AG09319 (cell line): ENCODE measurements around the gene MTF1.

ENCODE experiments used
- DNase-seq: peaks from one replicate; pipeline ENCODE4 v3.0.0-alpha.2; 2010; ENCODE audit warnings: low read depth; ENCODE audit errors: extremely low read depth
- TF ChIP-seq, protein P1 (sequence below): IDR thresholded peaks from 2 replicates; pipeline ENCODE4 v1.5.1; 2011; ENCODE audit warnings: low read depth, mild to moderate bottlenecking, inconsistent platforms, low read length, moderate library complexity

MTF1 gene

DNA sequence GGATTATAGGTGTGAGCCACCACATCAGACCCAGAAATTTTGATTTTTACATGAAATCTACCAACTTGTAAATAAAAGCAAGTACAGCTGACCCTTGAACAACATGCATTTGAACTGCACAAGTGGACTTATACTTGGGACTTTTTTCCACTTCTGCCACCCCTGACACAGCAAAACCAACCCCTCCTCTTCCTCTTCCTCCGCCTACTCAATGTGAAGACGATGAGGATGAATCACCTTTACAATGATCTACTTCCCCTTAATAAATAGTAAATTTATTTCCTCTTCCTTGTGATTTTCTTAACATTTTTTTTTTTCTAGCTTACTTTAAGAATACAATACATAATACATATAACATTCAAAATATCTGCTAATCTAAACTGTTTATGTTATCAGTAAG is 33.9 kb downstream of the MTF1 start:
- no peak for DNase-seq
- TF ChIP-seq, protein P1, sequence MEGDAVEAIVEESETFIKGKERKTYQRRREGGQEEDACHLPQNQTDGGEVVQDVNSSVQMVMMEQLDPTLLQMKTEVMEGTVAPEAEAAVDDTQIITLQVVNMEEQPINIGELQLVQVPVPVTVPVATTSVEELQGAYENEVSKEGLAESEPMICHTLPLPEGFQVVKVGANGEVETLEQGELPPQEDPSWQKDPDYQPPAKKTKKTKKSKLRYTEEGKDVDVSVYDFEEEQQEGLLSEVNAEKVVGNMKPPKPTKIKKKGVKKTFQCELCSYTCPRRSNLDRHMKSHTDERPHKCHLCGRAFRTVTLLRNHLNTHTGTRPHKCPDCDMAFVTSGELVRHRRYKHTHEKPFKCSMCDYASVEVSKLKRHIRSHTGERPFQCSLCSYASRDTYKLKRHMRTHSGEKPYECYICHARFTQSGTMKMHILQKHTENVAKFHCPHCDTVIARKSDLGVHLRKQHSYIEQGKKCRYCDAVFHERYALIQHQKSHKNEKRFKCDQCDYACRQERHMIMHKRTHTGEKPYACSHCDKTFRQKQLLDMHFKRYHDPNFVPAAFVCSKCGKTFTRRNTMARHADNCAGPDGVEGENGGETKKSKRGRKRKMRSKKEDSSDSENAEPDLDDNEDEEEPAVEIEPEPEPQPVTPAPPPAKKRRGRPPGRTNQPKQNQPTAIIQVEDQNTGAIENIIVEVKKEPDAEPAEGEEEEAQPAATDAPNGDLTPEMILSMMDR, result no peak

DNA sequence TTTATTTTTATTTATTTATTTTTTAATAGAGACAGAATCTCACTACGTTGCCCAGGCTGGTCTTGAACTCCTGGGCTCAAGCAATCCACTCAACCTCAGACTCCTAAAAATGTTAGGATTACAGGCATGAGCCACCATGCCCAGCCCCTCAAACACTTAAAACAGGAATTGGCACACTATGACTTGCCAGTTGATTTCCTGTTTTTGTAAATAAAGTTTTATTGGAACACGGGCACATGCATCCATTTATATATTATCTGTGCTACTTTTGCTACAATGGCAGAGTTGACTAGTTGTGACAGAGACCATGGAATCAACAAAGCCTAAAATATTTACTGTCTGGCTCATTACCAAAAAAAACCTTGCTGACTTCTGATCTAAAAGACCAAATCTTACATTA is 35.4 kb downstream of the MTF1 start:
- TF ChIP-seq, protein P1, result no peak
- DNase-seq, result no peak

DNA sequence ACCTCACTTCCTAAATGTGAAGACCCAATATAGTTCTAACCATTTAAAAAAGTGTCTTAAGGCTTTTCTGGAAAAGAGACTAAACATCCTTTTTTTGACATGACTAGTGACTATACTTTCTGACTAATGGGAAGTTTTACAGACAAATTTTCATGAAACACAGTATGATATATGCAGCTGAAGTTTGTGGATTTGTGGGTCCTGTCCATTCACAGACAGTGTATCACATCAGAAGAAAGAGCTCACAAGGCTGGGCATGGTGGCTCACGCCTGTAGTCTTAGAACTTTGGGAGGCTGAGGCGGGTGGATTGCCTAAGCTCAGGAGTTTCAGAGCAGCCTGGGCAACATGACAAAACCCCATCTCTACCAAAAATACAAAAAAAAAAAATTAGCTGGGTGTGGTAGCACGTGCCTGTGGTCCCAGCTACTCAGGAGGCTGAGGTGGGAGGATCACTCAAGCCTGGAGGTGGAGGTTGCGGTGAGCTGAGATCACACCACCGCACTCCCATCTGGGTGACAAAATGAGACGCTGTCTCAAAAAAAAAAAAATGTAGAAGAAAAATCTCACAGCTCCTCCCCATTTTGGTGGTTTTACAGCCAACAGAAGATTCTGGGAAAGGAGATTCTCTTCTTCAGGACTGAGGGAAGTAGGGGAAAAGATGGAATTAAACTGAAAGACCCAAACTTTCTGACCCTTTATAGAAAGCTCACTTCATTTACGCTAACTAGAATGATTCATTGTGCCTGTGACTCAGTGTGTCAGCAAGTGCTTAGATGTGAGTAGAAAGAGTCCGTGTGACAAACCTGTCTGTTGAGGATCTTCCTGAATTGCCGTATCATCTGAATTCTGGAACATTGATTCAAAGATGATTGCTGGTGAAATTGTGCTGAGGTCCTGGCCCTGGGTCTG is 36.2 kb downstream of the MTF1 start:
- DNase-seq, result no peak
- TF ChIP-seq, protein P1, result no peak

DNA sequence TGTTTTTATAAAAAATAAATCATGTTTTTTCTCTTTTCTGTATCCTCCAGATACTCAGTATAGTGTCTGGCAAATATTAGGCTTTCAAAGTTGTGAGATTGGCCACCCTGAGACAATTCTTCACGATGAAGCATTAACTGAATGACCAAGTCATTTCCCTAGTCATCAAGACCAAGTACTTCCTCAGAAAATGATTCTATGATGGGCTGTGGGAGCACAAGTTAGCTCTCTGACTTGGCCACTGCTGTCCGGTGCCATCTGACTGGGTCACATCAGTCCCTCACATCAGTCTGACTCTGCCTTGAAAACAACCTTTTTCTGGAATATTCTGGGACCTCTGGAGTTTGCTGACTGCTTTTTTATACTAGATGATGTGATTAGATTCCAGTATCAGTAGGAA is 37.9 kb downstream of the MTF1 start:
- TF ChIP-seq, protein P1, result no peak
- DNase-seq, result no peak

DNA sequence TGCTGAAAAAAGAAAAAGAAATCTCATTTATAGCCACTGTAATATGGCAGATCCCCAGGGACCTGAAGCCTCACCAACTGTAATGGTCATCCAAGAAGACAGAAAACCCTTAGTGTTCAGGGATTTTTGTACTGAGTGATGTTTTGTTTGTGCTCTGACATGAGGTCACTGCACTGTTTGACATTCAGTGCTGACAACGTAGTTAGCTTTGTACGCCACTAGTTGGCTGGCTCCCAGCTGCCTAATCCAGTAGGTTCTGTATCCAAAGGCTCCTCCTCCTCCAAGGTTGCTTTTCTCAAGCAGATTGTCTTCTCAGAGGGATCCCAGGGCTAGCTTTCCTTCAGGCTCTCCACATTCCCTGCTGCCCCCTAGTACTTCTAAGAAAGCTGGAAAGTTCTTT is 41.9 kb downstream of the MTF1 start:
- TF ChIP-seq, protein P1, result no peak
- no peak for DNase-seq

DNA sequence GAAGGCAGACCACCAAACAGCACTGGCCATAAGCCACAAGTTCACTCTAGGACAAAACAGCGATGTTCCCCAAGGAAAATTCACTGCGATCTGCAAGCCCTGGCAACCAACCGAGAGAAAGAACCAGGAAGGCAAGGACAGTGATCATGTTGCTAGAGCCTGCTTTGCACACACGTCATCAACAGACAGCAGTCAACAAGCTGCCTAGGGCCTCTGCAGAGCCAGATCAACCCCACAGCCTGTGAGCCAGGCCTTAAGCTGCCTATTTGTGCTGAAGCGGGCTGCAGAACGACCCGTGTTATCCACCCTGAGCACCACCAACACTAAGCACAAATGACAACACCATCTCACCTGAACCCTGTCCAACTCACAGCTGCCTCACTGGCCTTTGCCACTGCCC is 45.1 kb downstream of the MTF1 start:
- TF ChIP-seq, protein P1, result no peak
- DNase-seq, result no peak

DNA sequence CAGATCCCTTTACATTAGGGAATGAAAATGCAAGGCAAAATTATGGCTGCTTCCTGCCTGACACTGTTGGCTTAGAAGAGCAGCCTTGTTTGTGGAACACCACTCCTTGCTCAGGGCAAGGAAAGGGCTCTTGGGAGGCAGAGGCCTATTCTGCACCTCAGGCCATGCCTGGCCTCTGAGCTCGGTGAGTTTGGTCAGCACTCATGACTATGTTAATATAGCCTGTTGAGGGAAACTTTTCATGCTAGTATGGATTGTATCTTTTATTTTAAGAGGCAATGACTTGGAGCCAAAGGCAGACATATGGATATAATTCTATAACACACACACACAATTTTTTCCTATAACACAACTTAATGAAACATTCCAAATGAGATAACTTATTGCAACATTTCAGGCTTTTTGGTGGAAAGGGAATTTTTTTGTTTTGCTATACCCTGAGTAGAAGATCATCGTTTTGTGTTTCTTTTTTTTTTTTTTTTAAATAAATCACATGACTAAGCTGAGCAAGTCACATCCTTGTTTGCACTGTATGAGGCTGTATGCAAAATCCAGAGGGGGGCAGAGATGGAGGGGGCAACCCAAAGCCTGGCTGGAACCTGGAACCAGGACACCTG is 45.8 kb downstream of the MTF1 start:
- TF ChIP-seq, protein P1, result no peak

More for the DNA sequence above, 45.8 kb downstream of the MTF1 start:
- DNase-seq, result no peak
